DND-41 (cell line): ENCODE results near the gene MDC1.

ENCODE experiments used
- EZH2 ChIP-seq: IDR thresholded peaks from 3 replicates; pipeline ENCODE4 v1.6.1; 2012; ENCODE audit warnings: borderline replicate concordance, low read depth, mild to moderate bottlenecking, moderate library complexity, low read length, inconsistent platforms; ENCODE audit not compliant: severe bottlenecking
- TF ChIP-seq, protein P1 (sequence below): IDR thresholded peaks from 2 replicates; pipeline ENCODE4 v1.5.1; 2012; ENCODE audit warnings: borderline replicate concordance, low read length, moderate library complexity, mild to moderate bottlenecking; ENCODE audit not compliant: poor library complexity, severe bottlenecking; ENCODE audit errors: extremely low read depth

DNA sequence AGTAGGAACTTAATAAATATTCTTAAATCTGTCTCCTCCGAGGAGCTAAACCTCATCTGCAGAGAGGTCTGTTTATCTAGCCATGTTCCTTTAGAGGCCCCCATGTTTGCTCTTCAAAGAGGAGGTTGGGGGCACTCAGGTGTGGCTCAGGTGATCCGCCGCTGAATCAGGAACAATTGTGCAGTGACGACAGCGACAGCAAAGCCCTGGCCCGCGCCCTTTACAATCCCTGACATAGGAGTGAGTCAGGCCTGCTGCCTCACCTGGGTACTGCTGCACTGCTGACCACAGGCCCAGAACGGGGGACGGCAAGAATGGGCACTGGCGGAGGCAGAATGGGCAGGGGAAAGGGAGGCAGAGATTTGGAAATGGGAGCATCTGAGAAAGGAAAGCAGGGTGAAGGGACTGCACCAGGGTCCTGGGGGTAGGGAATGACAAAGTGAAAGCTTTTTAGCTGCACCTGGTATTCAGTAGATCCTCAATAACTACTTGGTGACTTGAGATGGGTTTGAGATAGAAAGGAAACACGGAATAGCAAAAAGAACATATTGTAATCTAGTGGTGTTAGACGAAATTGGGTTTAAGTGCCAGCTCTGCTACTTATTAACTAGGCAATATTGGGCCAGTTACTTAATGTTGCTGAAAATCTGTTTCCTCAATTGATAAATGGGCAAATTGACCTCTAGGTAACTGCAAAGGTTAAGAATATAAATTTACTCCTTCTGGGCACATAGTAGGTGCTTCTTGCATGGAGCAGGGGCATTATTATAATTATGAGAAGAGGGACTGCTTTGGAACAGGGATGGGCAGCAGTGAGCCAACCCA lies 32.7 kb upstream of the MDC1 start:
- TF ChIP-seq, protein P1, sequence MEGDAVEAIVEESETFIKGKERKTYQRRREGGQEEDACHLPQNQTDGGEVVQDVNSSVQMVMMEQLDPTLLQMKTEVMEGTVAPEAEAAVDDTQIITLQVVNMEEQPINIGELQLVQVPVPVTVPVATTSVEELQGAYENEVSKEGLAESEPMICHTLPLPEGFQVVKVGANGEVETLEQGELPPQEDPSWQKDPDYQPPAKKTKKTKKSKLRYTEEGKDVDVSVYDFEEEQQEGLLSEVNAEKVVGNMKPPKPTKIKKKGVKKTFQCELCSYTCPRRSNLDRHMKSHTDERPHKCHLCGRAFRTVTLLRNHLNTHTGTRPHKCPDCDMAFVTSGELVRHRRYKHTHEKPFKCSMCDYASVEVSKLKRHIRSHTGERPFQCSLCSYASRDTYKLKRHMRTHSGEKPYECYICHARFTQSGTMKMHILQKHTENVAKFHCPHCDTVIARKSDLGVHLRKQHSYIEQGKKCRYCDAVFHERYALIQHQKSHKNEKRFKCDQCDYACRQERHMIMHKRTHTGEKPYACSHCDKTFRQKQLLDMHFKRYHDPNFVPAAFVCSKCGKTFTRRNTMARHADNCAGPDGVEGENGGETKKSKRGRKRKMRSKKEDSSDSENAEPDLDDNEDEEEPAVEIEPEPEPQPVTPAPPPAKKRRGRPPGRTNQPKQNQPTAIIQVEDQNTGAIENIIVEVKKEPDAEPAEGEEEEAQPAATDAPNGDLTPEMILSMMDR: no peak
- TF ChIP-seq EZH2: no peak
